Measurements from ENCODE around the gene C16orf95. TPM values are rescaled to one million over a fixed set of nuclear protein-coding genes. Genes with fewer than 3 reads are reported as not detected.

Gene C16orf95
- total RNA-seq, 3 donors from 2014 or later, result 2.5 to 4.2 (median 3.0) TPM

GRCh38 chr16:87334651-87335624, 17.7 kb upstream of the C16orf95 start:
- Histone ChIP-seq H3K36me3 (ENCODE audit: low read depth) (no peaks in the 10 kb centered on the region), H3K4me1 (ENCODE audit: low read depth) (no peaks in the 10 kb centered on the region), H3K4me3 (no peak overlapping the region), H3K9me3 (no peaks in the 10 kb centered on the region)
- intact Hi-C loops (cut with DNase I, micrococcal nuclease), result no loop called here
- ATAC-seq (no peak), DNase-seq (peak in 1 of 3 donors; percentile 25)
- TF ChIP-seq CTCF (IDR thresholded peaks at IDR 0.05), result no peak

- DNase-seq (peak in 1 of 3 donors; percentile 43), ATAC-seq (no peak)
- H3K36me3 ChIP-seq (ENCODE audit: low read depth), result no peaks in the 10 kb centered on the region
- H3K4me3 ChIP-seq, result no peak overlapping the region
- intact Hi-C loops (cut with DNase I, micrococcal nuclease), result no loop called here
- H3K9me3 ChIP-seq, result no peaks in the 10 kb centered on the region
- TF ChIP-seq CTCF (IDR thresholded peaks at IDR 0.05), result no peak
- H3K4me1 ChIP-seq (ENCODE audit: low read depth), result no peaks in the 10 kb centered on the region
Observed at GRCh38 chr16:87333581-87334331, 16.6 kb upstream of the C16orf95 start.

GRCh38 chr16:87333101-87333500, 15.9 kb upstream of the C16orf95 start:
- TF ChIP-seq CTCF (IDR thresholded peaks at IDR 0.05), result no peak
- Histone ChIP-seq H3K36me3 (ENCODE audit: low read depth) (no peaks in the 10 kb centered on the region), H3K9me3 (no peaks in the 10 kb centered on the region), H3K4me3 (no peak overlapping the region), H3K4me1 (ENCODE audit: low read depth) (no peaks in the 10 kb centered on the region)
- DNase-seq (peak in 1 of 3 donors; percentile 29), ATAC-seq (no peak)
- intact Hi-C loops (cut with DNase I, micrococcal nuclease), result no loop called here

GRCh38 chr16:87332150-87332549, 15.0 kb upstream of the C16orf95 start:
- H3K4me3 ChIP-seq, result no peak overlapping the region
- no peaks in the 10 kb centered on the region for H3K9me3 ChIP-seq
- ATAC-seq (no peak), DNase-seq (no peak)
- H3K4me1 ChIP-seq (ENCODE audit: low read depth), result no peaks in the 10 kb centered on the region
- H3K36me3 ChIP-seq (ENCODE audit: low read depth), result no peaks in the 10 kb centered on the region
- intact Hi-C loops (cut with DNase I, micrococcal nuclease), result no loop called here
- TF ChIP-seq CTCF (IDR thresholded peaks at IDR 0.05), result no peak

- TF ChIP-seq CTCF (IDR thresholded peaks at IDR 0.05), result no peak
- intact Hi-C loops (cut with DNase I, micrococcal nuclease), result no loop called here
- H3K4me3 ChIP-seq, result no peak overlapping the region
- ATAC-seq (no peak), DNase-seq (peak in 1 of 3 donors; percentile 20)
- no peaks in the 10 kb centered on the region for H3K4me1 ChIP-seq (ENCODE audit: low read depth)
- no peaks in the 10 kb centered on the region for H3K9me3 ChIP-seq
- no peaks in the 10 kb centered on the region for H3K36me3 ChIP-seq (ENCODE audit: low read depth)
Observed at GRCh38 chr16:87331241-87331801, 14.1 kb upstream of the C16orf95 start.
